ENCODE results near the gene UBE2R2.
"Not testable (repeated sequence)": the region's sequence is repeated elsewhere in the genome, so short reads cannot be mapped to it uniquely, and the experiment has no call there.

Gene UBE2R2

GRCh38 chr9:33843312-33843961 lies 26.5 kb downstream of the UBE2R2 start:
- DNase-seq = no peak

- no peak for DNase-seq
Measured at GRCh38 chr9:33846231-33846630, 29.3 kb downstream of the UBE2R2 start.

GRCh38 chr9:33847894-33848205 lies 30.9 kb downstream of the UBE2R2 start:
- DNase-seq = not testable (repeated sequence)

GRCh38 chr9:33850267-33850629 lies 33.3 kb downstream of the UBE2R2 start:
- DNase-seq = no peak

GRCh38 chr9:33850677-33851076 lies 33.7 kb downstream of the UBE2R2 start:
- DNase-seq = no peak

GRCh38 chr9:33851301-33851700 lies 34.3 kb downstream of the UBE2R2 start:
- no peak for DNase-seq

GRCh38 chr9:33852216-33852826 lies 35.4 kb downstream of the UBE2R2 start:
- DNase-seq = peak; percentile 36

- no peak for DNase-seq
Measured at GRCh38 chr9:33856247-33856646, 39.3 kb downstream of the UBE2R2 start.

GRCh38 chr9:33858423-33858822 lies 41.5 kb downstream of the UBE2R2 start:
- DNase-seq = no peak

GRCh38 chr9:33860200-33860871 lies 43.4 kb downstream of the UBE2R2 start:
- no peak for DNase-seq

- DNase-seq = no peak
Measured at GRCh38 chr9:33861917-33862453, 45.0 kb downstream of the UBE2R2 start.

GRCh38 chr9:33863027-33863426 lies 46.1 kb downstream of the UBE2R2 start:
- not testable (repeated sequence) for DNase-seq

- no peak for DNase-seq
Measured at GRCh38 chr9:33867747-33868439, 50.9 kb downstream of the UBE2R2 start.

- no peak for DNase-seq
Measured at GRCh38 chr9:33868440-33868973, 51.5 kb downstream of the UBE2R2 start.

- DNase-seq = not testable (repeated sequence)
Measured at GRCh38 chr9:33869243-33869642, 52.3 kb downstream of the UBE2R2 start.

- DNase-seq = no peak
Measured at GRCh38 chr9:33877727-33878489, 60.9 kb downstream of the UBE2R2 start.

GRCh38 chr9:33878691-33879366 lies 61.9 kb downstream of the UBE2R2 start:
- no peak for DNase-seq

GRCh38 chr9:33880211-33881089 lies 63.5 kb downstream of the UBE2R2 start:
- DNase-seq = no peak

GRCh38 chr9:33881635-33882034 lies 64.7 kb downstream of the UBE2R2 start:
- DNase-seq = no peak

GRCh38 chr9:33884856-33885701 lies 68.1 kb downstream of the UBE2R2 start:
- no peak for DNase-seq
